Brain microvascular endothelial cell (primary cell): Measurements from ENCODE around the gene MAGIX.

Experiments
- DNase-seq: peaks from one replicate; pipeline ENCODE4 v3.0.0-alpha.2; 2020
- H3K27ac ChIP-seq: fragments of 250-450 bp; sonication (Bioruptor Pico); 2 replicates; pipeline ENCODE4 v1.5.1; 2020; ENCODE audit warnings: mild to moderate bottlenecking, moderate library complexity
- H3K27me3 ChIP-seq: fragments of 250-450 bp; sonication (Bioruptor Pico); replicated peaks from 2 replicates; pipeline ENCODE4 v1.5.1; 2020; ENCODE audit warnings: mild to moderate bottlenecking
- H3K36me3 ChIP-seq: fragments of 250-450 bp; sonication (Bioruptor Pico); replicated peaks from 2 replicates; pipeline ENCODE4 v1.5.1; 2020; ENCODE audit warnings: mild to moderate bottlenecking
- H3K4me3 ChIP-seq: 2 replicates; pipeline ENCODE4 v1.5.1; 2011; ENCODE audit warnings: low read depth, mild to moderate bottlenecking, control low read depth, low read length, moderate library complexity
- in situ Hi-C: cut with HindIII; loops from 2 replicates; pipeline ENCODE4 v1.10.0; 2017; ENCODE audit warnings: low sequenced_read_pairs, low pct_ligation_motif_present
- TF ChIP-seq, protein P1 (sequence below): IDR thresholded peaks from 2 replicates; pipeline ENCODE4 v1.5.1; 2011; ENCODE audit warnings: low read depth, mild to moderate bottlenecking, moderate library complexity, low read length, control low read depth, inconsistent platforms; ENCODE audit errors: missing control alignments

The MAGIX gene

GRCh38 chrX:49210406-49210805 is 47.8 kb downstream of the MAGIX start:
- H3K36me3 ChIP-seq = no peaks in the 10 kb centered on the region
- no peak overlapping the region for H3K4me3 ChIP-seq
- in situ Hi-C loops = no loop called here
- no peak for DNase-seq
- H3K27ac ChIP-seq = no peak overlapping the region
- TF ChIP-seq, protein P1, sequence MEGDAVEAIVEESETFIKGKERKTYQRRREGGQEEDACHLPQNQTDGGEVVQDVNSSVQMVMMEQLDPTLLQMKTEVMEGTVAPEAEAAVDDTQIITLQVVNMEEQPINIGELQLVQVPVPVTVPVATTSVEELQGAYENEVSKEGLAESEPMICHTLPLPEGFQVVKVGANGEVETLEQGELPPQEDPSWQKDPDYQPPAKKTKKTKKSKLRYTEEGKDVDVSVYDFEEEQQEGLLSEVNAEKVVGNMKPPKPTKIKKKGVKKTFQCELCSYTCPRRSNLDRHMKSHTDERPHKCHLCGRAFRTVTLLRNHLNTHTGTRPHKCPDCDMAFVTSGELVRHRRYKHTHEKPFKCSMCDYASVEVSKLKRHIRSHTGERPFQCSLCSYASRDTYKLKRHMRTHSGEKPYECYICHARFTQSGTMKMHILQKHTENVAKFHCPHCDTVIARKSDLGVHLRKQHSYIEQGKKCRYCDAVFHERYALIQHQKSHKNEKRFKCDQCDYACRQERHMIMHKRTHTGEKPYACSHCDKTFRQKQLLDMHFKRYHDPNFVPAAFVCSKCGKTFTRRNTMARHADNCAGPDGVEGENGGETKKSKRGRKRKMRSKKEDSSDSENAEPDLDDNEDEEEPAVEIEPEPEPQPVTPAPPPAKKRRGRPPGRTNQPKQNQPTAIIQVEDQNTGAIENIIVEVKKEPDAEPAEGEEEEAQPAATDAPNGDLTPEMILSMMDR = no peak
- no peaks in the 10 kb centered on the region for H3K27me3 ChIP-seq

DNA sequence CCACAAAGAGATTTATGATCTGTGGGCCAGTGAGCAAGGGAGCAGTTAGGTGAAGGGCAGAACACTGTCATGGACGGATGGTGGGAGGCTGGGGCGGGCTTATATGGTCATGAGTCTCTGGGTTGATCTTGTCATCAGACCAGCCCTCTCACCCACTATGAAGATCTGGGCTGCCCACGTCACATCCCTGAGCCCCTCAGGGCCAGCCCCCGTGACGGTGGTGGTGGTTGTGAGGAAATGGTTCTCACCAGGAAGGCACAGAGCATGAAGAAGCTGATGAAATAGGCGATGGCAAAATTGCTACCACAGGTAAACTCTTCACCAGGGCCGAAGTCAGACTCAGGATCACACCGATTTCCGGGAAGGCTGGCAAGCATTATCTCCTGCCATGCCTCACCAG is 48.5 kb downstream of the MAGIX start:
- no peaks in the 10 kb centered on the region for H3K27me3 ChIP-seq
- in situ Hi-C loops = no loop called here
- no peak overlapping the region for H3K27ac ChIP-seq
- no peak for DNase-seq
- H3K36me3 ChIP-seq = no peaks in the 10 kb centered on the region
- H3K4me3 ChIP-seq = no peak overlapping the region
- TF ChIP-seq, protein P1 = no peak

- no peak overlapping the region for H3K27ac ChIP-seq
- H3K27me3 ChIP-seq = no peaks in the 10 kb centered on the region
- TF ChIP-seq, protein P1 = no peak
- DNase-seq = no peak
- H3K36me3 ChIP-seq = no peaks in the 10 kb centered on the region
- no peak overlapping the region for H3K4me3 ChIP-seq
- in situ Hi-C loops = no loop called here
These were observed 49.7 kb downstream of the MAGIX start for GRCh38 chrX:49212209-49212608.

DNA sequence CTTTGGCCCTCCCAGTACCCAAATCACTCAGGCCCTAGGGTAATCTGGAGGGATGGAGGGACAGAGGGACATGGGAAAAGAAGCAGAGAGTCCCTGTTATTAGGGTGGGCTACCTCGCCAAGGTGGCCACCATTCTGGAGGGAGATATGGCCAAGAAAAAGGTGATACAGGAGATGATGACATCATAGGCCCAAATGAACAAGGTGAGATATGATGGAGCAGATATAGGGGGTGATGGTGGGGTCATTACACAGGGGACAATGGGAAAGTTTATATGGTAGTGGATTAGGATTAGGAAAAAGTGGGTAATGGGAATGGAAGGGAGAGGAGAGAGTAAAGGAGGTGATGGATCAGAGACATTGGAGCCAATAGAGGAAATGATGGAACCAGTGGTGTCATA is 50.3 kb downstream of the MAGIX start:
- no peaks in the 10 kb centered on the region for H3K27me3 ChIP-seq
- in situ Hi-C loops = no loop called here
- DNase-seq = no peak
- no peaks in the 10 kb centered on the region for H3K36me3 ChIP-seq
- H3K27ac ChIP-seq = no peak overlapping the region
- no peak overlapping the region for H3K4me3 ChIP-seq
- TF ChIP-seq, protein P1 = no peak

GRCh38 chrX:49214416-49214815 is 51.9 kb downstream of the MAGIX start:
- in situ Hi-C loops = no loop called here
- Histone ChIP-seq H3K36me3 (no peaks in the 10 kb centered on the region), H3K27me3 (no peaks in the 10 kb centered on the region), H3K4me3 (no peak overlapping the region), H3K27ac (no peak overlapping the region)
- TF ChIP-seq, protein P1 = no peak
- DNase-seq = no peak

- TF ChIP-seq, protein P1 = no peak
- Histone ChIP-seq H3K27ac (no peak overlapping the region), H3K4me3 (no peak overlapping the region), H3K36me3 (no peaks in the 10 kb centered on the region), H3K27me3 (no peaks in the 10 kb centered on the region)
- in situ Hi-C loops = no loop called here
- DNase-seq = no peak
These were observed 52.5 kb downstream of the MAGIX start for GRCh38 chrX:49214996-49215526.
